Nephron (organoid): ENCODE results near the gene VIT.
A peak's percentile ranks its signal among the peaks of the same experiment; 100 is the strongest.

Experiments used
- H3K27ac Mint-ChIP-seq, 3 experiments: 2 replicates each; pipeline ENCODE4 v1.8.0; 2020; ENCODE audit warnings: mixed read lengths in 3 of 3, mild to moderate bottlenecking in 2 of 3, moderate library complexity in 1 of 3
- H3K27me3 Mint-ChIP-seq: 2 replicates; pipeline ENCODE4 v1.8.0; 2021; ENCODE audit warnings: low read depth, mild to moderate bottlenecking, moderate library complexity, mixed read lengths
- H3K36me3 Mint-ChIP-seq: 2 replicates; pipeline ENCODE4 v1.8.0; 2020; ENCODE audit warnings: low read depth, mixed read lengths
- H3K4me1 Mint-ChIP-seq: 2 replicates; pipeline ENCODE4 v1.8.0; 2020; ENCODE audit warnings: mixed read lengths
- H3K4me3 Mint-ChIP-seq, 3 experiments: 2 replicates each; pipeline ENCODE4 v1.8.0; 2020; ENCODE audit warnings: mild to moderate bottlenecking in 3 of 3, mixed read lengths in 3 of 3, moderate library complexity in 2 of 3
- H3K9me3 Mint-ChIP-seq: 2 replicates; pipeline ENCODE4 v1.8.0; 2020; ENCODE audit warnings: mixed read lengths
- TF ChIP-seq, protein P1 (sequence below), 3 experiments: fragments of 200-600 bp; sonication (generic); IDR thresholded peaks; one replicate each; pipeline ENCODE4 v1.5.0; 2021; ENCODE audit warnings: antibody characterized with exemption in 3 of 3; ENCODE audit not compliant: unreplicated experiment in 3 of 3

The VIT gene

DNA sequence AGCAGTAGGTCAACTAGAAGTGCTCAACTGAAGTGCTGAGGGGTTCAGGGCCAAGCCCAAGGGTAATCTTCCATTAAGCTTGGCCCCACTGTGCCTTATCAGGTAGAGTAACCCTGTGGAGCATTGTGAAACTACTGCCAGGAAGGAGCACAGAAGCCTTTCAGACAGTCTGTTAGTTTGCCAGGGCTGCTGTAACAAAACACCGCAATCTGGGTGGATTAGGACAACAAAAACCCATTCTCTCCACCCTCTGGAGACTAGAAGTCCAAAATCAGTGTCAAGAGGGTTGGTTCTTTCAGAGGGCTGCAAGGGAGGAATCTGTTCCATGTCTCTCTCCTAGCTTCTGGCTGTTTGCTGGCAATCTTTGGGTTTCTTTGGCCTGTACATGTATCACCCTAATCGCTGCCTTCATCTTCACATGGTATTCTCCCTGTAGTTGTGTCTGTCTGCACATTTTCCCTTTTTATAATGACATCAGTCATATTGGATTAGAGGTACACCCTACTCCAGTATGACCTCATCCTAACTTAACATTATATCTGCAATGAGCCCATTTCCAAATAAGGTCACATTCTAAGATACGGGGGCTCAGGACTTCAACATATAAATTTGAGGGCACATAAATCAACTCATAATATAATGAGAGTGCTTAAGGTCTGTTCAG lies 21.2 kb downstream of the VIT start:
- Mint-ChIP-seq H3K4me3 (no peak overlapping the region), H3K27me3 (peaks cover 7% of the 10 kb centered on the region), H3K36me3 (no peaks in the 10 kb centered on the region), H3K27ac (no peak overlapping the region), H3K9me3 (peaks cover 8% of the 10 kb centered on the region), H3K4me1 (no peaks in the 10 kb centered on the region)
- TF ChIP-seq, protein P1, sequence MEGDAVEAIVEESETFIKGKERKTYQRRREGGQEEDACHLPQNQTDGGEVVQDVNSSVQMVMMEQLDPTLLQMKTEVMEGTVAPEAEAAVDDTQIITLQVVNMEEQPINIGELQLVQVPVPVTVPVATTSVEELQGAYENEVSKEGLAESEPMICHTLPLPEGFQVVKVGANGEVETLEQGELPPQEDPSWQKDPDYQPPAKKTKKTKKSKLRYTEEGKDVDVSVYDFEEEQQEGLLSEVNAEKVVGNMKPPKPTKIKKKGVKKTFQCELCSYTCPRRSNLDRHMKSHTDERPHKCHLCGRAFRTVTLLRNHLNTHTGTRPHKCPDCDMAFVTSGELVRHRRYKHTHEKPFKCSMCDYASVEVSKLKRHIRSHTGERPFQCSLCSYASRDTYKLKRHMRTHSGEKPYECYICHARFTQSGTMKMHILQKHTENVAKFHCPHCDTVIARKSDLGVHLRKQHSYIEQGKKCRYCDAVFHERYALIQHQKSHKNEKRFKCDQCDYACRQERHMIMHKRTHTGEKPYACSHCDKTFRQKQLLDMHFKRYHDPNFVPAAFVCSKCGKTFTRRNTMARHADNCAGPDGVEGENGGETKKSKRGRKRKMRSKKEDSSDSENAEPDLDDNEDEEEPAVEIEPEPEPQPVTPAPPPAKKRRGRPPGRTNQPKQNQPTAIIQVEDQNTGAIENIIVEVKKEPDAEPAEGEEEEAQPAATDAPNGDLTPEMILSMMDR (IDR thresholded peaks at IDR 0.05; ENCODE audit: unreplicated experiment in 3 of 3), result no peak

DNA sequence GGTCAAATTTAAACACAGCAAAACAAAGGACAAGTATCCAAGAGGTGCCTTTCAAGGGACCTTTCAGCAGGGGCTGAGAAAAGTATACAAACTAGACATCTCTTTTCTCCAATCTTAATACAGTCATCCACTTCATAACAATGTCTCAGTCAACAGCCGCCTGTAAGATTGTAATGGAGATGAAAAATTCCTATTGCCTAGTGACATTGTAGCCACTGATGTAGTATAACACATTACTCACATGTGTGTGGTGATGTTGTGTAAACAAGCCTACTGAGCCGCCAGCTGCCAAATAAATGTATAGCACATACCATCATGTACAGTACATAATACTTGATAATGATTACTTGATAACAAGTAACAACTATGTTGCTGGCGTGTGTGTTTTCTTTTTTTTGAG lies 31.0 kb downstream of the VIT start:
- H3K4me3 Mint-ChIP-seq, result no peak overlapping the region
- no peaks in the 10 kb centered on the region for H3K9me3 Mint-ChIP-seq
- H3K27ac Mint-ChIP-seq, result no peak overlapping the region
- H3K36me3 Mint-ChIP-seq, result no peaks in the 10 kb centered on the region
- peaks cover 10% of the 10 kb centered on the region for H3K4me1 Mint-ChIP-seq
- no peaks in the 10 kb centered on the region for H3K27me3 Mint-ChIP-seq
- TF ChIP-seq, protein P1 (IDR thresholded peaks at IDR 0.05; ENCODE audit: unreplicated experiment in 3 of 3), result no peak

DNA sequence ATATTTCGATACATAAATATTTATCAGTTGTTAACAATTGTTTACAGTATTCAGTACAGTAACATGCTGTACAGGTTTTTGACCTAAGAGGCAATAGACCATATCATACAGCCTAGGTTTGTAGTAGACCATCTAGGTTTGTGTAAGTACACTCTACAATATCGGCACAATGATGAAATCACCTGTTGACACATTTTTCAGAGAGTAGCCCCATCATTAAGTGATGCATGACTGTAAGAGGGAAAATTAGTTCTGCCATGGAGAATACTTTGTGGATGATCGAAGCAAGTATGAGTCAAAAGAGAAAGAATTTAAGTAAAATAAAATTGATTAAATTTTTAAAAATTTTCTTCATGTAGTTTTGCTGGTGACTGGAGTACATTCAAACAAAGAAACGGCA lies 32.6 kb downstream of the VIT start:
- Mint-ChIP-seq H3K27me3 (peaks cover 6% of the 10 kb centered on the region), H3K4me1 (peaks cover 13% of the 10 kb centered on the region), H3K4me3 (no peak overlapping the region), H3K27ac (no peak overlapping the region), H3K36me3 (no peaks in the 10 kb centered on the region), H3K9me3 (no peaks in the 10 kb centered on the region)
- TF ChIP-seq, protein P1 (IDR thresholded peaks at IDR 0.05; ENCODE audit: unreplicated experiment in 3 of 3), result no peak

DNA sequence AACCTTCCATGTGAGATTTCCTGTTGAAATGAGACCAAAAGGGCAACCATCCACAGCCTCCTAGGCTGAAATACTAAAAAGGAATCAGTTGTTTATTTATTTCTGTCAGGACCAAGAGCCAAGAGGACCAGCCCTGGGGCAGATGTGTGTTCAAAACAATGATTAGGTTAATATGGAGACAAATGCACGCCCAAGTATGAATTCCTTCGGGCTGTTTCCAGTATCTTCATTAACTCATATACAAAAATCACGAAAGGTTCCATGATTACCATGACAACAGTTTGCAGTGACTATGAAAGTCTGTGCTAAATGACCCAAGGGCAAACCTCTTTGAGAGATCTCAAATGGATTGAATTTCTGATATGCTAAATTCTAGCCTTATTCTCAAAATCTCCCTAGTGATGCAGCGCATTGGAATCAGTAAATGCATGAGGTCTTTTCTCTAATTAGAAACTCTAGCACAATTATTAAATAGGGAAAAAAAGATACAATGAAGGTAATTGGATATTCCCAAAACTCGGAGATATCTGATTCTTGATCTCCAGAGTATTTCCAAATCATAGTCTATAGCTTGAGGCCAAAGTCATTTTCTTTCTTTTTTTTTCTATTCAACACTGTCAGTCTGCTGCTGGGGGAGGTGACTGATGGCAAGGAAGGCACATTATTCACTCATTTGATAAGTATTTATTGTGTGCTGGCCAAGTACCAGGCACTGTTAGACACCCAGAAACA lies 35.6 kb downstream of the VIT start:
- no peak overlapping the region for H3K4me3 Mint-ChIP-seq
- H3K36me3 Mint-ChIP-seq, result no peaks in the 10 kb centered on the region
- peaks cover 6% of the 10 kb centered on the region for H3K27me3 Mint-ChIP-seq
- no peaks in the 10 kb centered on the region for H3K9me3 Mint-ChIP-seq
- peaks cover 13% of the 10 kb centered on the region for H3K4me1 Mint-ChIP-seq
- peak overlapping the region in 2 of 3 experiments; percentile 23 to 25 for H3K27ac Mint-ChIP-seq
- TF ChIP-seq, protein P1 (IDR thresholded peaks at IDR 0.05; ENCODE audit: unreplicated experiment in 3 of 3), result no peak

DNA sequence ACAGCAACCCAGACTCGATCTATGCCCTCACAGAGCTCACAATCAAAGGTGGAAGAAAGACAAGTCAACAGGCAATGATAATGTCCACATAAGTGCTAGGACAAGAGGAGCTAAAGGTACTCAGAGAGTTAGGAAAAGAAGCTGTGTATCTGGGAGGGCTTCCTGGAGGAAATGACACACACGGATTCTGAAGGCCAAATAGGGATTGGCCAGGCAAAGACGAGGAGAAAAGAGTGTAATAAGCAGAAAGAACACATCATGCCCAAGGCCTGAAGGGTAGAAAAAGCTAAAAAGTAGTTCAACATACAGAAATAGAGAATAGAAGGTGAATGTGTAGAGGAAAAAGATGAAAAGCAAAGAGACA lies 36.1 kb downstream of the VIT start:
- Mint-ChIP-seq H3K27ac (peak overlapping the region in 1 of 3 experiments; percentile 25), H3K4me1 (peaks cover 13% of the 10 kb centered on the region), H3K4me3 (no peak overlapping the region), H3K36me3 (no peaks in the 10 kb centered on the region), H3K9me3 (no peaks in the 10 kb centered on the region), H3K27me3 (peaks cover 6% of the 10 kb centered on the region)
- TF ChIP-seq, protein P1 (IDR thresholded peaks at IDR 0.05; ENCODE audit: unreplicated experiment in 3 of 3), result no peak

DNA sequence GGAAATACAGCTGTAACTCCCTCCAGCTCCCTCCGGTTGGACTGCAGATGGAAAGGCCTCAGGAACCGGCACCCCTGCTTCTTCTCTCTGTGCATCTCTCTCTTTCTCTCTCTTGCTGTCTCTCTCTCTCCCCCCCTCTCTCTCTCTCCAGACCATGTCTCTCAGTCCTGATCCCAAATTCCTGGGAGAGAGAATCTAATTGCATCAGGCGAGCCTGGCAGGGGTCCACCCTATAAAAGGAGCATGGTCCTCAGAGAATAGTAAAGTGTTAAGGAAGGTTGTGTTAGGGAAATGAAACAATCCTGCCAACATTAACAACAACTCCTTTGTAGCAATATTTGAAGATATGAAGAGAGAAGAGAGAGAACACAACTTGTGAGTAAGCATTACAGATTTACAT lies 36.7 kb downstream of the VIT start:
- Mint-ChIP-seq H3K27ac (no peak overlapping the region), H3K27me3 (peaks cover 6% of the 10 kb centered on the region), H3K4me1 (peaks cover 13% of the 10 kb centered on the region), H3K4me3 (no peak overlapping the region), H3K36me3 (no peaks in the 10 kb centered on the region), H3K9me3 (no peaks in the 10 kb centered on the region)
- TF ChIP-seq, protein P1 (IDR thresholded peaks at IDR 0.05; ENCODE audit: unreplicated experiment in 3 of 3), result no peak
